GM19397 (cell line): ENCODE results near the gene PIRT.

Experiments used
- ATAC-seq: cut with Tn5 transposase; IDR thresholded peaks from one replicate; pipeline ENCODE4 v1.9.1; 2021; ENCODE audit warnings: mild to moderate bottlenecking, moderate library complexity; ENCODE audit not compliant: unreplicated experiment

The PIRT gene

GRCh38 chr17:10821770-10822169 lies 16.1 kb downstream of the PIRT start:
- ATAC-seq: no peak

GRCh38 chr17:10821054-10821453 lies 16.8 kb downstream of the PIRT start:
- ATAC-seq: no peak

- ATAC-seq: no peak
Observed at GRCh38 chr17:10815319-10815718, 22.6 kb downstream of the PIRT start.

DNA sequence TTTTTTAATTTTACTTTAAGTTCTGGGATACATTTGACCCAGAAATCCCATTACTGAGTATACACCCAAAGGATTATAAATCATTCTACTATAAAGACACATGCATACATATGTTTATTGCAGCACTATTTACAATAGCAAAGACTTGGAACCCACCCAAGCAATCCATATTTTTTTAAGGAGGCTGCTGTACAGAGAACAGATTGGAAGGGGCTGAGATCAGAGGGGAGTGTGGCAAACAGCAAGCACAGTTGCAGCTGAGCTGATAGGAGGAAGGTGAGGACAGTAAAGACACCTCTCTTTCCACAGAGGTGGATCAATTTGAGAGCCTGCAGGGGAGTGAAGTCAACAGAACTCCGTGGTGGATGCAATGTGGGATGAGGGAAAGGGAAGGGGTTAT lies 23.8 kb downstream of the PIRT start:
- no peak for ATAC-seq

DNA sequence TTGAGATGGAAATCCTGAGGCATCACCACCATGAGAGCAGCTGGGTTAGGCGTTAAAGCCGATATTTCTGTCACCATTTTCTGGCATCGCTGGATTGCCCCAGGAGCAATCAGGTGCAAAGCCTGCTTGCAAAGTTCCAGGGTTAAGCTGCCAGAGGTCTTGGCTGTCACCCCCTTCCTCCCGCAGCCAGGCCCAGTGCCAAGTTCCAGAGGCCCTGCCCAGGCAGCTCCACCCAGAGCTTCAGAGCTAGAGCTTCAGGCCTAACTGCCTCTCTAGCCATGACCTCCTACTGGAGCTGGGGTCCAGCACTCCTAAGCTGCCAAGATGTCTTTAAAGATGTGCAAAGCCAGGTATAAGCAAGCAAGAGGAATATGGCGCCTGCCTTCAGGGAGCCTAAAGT lies 25.2 kb downstream of the PIRT start:
- ATAC-seq: no peak

DNA sequence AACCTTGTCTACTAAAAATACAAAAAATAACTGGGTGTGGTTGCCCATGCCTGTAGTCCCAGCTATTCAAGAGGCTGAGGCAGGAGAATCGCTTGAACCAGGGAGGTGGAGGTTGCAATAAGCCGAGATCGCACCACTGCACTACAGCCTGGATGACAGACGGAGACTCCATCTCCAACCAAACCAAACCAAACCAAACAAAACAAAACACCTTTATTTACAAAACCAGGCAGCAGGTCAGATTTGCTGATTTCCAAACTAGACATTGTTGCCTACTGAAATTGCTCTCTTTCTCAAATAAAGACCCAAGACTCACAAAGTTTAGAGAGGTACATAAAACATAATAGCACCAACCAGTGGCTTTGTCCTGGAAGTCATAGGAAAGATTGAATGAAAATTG lies 28.3 kb downstream of the PIRT start:
- ATAC-seq: no peak

GRCh38 chr17:10807704-10808128 lies 30.2 kb downstream of the PIRT start:
- no peak for ATAC-seq

DNA sequence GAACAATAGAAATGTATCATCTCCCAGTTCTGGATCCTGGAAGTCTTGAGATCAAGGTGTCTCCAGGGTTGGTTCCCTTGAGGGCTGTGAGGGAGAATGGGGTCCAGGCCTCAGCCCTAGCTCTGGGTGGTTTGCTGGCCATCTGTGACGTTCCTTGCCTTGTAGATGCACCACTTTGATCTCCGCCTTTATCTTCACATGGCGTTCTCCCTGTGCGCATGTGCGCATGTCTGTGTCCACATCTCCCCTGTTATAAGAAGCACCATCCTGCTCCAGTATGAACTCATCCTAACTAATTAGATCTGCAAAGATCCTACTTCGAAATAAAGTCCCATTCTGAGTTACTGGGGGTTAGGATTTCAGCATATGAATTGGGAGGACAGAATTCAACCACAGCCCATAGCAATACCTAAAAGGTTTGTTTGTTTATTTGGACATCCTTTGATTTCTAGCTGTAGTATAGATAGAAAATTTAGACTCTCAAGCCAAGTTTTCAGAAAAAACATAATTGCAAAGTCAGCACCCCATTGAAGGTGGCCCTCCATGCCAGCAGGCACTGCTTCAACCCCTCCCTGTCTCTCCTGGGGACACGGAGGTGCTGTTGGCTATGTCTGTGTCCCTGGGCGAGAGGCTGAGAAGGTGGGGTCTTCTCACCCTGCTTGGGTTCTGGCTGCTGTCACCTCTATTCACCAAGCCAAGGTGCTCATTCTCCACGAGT lies 31.2 kb downstream of the PIRT start:
- ATAC-seq: no peak

GRCh38 chr17:10805911-10806310 lies 32.0 kb downstream of the PIRT start:
- no peak for ATAC-seq

DNA sequence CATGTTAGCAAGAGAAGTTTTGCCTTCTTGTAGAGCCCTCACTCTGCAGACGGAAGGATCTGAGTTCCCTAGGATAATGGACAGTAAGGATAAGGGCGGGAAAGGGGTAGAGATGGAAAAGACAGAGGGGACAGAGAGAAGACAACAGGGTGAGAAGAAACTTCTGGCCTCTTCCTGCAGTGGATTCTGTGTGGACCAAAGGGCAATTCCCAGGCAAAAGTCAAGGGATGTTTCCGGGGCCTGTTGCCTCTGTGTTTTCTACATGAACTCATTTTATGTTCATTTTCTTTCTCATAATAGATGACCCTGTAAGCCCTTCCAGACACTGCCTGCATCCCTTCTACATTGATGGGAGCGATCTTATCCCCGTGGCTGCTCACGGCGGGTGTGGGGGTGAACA lies 33.3 kb downstream of the PIRT start:
- ATAC-seq: no peak

DNA sequence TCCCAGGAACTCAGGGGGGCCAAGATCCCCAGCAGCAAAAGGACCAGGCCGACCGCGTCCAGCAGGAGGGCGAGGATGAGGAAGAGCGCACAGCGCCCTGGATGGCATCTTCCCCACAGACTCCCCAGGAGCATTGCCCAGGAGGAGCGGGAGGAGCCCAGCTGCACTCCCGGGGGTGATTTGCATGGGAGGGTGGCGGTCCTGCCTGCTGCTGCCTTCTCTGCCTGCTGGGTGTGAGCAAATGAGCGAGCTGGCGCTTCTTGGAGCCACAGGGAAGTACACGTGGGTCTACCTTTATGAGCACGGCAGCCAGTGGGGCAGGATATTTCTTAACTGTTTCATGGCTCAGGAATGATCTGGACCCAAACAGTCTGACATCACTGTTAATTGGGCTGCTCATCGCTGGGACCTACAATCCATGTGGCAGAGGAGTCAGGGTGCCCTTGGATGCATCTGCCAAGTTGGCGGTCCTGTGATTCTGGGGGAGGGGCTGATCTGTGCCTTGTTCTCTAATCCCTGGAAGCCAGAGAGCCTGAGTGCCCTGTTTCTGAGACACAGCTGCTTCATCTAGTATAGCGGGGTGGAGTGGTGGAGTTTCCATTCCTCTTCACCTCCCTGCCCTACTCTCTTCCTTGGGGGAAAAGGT lies 33.9 kb downstream of the PIRT start, which contains the start of gene TMEM238L:
TMEM238L (minus strand) TSS at position 270 of the 646 bp plus-strand sequence; CDS start at position 134, 136 bp downstream.
- ATAC-seq: no peak

DNA sequence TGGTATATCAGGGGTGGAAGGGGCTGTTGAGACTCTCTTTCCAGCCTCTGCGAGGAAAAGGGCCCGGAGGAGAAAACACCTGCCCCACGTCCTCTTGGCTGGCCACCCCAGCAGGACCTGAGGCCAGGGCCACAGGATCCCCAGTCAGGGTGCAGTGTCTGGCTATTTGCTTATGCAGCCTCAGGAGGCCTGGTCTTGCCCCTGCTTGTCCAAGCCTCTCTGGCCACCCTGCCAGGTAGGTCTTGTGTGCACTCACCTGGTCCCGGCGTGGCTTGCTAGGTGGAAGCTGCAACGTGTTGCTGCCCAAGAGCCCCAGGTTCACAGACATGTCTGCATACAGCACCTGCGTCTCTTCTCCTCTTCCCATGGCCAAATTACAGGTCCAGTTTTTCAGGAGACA lies 34.5 kb downstream of the PIRT start:
- ATAC-seq: no peak

- no peak for ATAC-seq
Observed at GRCh38 chr17:10802496-10803284, 35.2 kb downstream of the PIRT start.

DNA sequence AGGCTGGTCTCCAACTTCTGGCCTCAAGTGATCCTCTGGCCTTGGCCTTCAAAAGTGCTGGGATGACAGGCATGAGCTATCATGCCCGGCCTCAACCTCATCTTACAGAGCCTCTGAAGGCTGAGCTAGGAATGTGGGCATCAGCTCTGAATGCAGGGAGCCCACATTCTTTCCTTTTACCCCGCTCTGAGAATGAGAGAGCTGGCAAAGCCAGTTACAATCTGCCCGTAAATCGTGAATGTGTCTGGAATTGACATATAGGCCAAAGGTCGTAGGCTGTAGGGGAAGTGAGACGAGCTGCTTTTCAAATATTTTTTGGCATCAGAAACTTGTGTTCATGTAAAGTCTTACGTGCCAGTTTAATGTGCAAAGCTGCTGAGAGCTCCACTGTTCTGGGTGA lies 38.5 kb downstream of the PIRT start:
- ATAC-seq: no peak

- no peak for ATAC-seq
Observed at GRCh38 chr17:10798910-10799309, 39.0 kb downstream of the PIRT start.

DNA sequence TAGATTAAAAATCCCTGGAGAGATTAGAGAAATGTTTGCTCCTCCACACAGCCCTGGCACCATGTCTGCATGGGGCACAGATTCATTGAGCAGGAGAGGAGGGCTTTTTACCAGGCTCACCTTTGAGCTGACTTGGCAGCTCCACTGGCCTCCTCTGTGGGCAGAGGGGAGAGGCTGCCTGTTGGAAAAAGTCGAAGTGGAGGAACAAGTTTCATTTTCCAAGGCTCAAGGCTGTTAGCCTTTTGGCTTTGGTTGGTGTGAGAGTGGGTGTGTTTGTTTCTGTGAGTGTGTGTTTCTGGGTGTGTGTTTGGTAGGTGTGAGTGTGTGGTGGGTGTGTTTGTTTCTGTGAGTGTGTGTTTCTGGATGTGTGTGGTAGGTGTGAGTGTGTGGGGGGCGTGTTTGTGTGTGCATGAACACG lies 39.5 kb downstream of the PIRT start:
- no peak for ATAC-seq

DNA sequence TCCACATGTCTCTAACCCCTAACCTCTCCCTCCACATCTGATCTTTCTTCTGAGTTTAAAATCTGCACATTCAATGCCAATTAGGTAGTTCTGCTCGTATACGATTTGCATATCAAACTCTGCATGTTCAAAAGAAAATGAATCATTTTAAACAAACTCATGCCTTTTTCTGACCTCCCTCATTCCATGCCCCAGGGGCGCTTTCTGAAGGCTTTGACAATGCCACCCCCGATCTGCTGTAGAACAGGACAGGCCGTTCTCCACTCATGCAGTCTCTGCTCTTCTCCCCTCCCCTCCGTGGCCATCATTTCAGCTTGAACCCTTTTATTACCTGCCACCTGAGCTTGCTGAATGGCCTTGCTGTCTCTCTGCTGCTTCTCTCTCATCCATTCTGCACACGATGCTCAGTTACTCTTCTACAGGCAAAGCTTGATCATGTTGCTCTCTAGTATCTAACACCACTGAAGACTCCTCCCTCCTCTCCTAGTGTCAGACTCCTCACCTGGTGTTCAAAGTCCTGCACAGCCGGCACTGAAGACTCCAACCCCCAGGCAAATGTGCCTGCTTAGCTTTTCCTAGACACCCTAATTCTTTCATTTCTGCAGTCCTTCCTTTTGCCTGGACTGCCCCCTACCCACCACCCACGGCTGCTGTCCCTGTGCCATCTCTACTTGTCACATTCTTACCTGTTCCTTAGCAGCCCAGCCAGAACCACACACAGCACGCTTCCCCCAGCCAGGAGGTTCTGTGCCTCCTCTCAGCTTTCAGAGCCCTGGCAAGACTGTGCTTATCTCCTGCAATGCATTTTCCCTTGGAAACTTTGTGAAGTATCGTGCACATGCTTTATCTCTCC lies 40.2 kb downstream of the PIRT start:
- no peak for ATAC-seq

GRCh38 chr17:10793816-10794215 lies 44.1 kb downstream of the PIRT start:
- ATAC-seq: no peak

DNA sequence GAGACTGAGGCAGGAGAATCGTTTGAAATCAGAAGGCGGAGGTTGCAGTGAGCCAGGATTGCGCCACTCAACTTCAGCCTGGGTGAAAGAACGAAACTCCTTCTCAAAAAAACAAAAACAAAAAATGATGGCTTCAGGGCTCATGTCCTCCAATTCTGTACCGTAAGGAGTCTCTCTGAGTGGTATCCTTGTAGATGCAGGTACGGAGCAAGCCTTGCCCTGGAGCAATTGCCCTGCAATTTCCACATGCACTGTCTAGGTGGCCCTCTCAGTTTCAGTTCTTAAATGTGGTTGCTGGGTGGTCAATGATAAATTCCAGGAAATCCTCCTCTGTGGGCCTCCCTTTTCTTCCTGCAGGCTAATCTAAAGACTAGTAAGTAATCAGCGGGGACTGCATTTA lies 44.6 kb downstream of the PIRT start:
- ATAC-seq: no peak

GRCh38 chr17:10792151-10792550 lies 45.7 kb downstream of the PIRT start:
- no peak for ATAC-seq
